IPS-15b (cell line): Measurements from ENCODE around the gene ARHGAP26.

Source experiments
- H3K27me3 ChIP-seq: one replicate; pipeline ENCODE4 v1.6.1; 2013; ENCODE audit warnings: low read length; ENCODE audit not compliant: control insufficient read depth, insufficient read depth
- H3K36me3 ChIP-seq: one replicate; pipeline ENCODE4 v1.6.1; 2013; ENCODE audit warnings: low read length; ENCODE audit not compliant: control insufficient read depth, insufficient read depth
- H3K4me1 ChIP-seq: one replicate; pipeline ENCODE4 v1.6.1; 2013; ENCODE audit warnings: mild to moderate bottlenecking, low read length; ENCODE audit not compliant: control insufficient read depth, insufficient read depth
- H3K4me3 ChIP-seq: one replicate; pipeline ENCODE4 v1.5.1; 2013; ENCODE audit warnings: low read depth, low read length
- H3K9ac ChIP-seq: one replicate; pipeline ENCODE4 v1.6.1; 2013; ENCODE audit warnings: low read depth, mild to moderate bottlenecking, low read length
- H3K9me3 ChIP-seq: one replicate; pipeline ENCODE4 v1.6.1; 2013; ENCODE audit warnings: mild to moderate bottlenecking, low read length; ENCODE audit not compliant: control insufficient read depth, insufficient read depth

The ARHGAP26 gene

GRCh38 chr5:142973932-142974331, 203.8 kb downstream of the ARHGAP26 start:
- H3K9ac ChIP-seq, result no peak overlapping the region
- no peaks in the 10 kb centered on the region for H3K9me3 ChIP-seq
- no peaks in the 10 kb centered on the region for H3K4me1 ChIP-seq
- no peaks in the 10 kb centered on the region for H3K27me3 ChIP-seq
- H3K4me3 ChIP-seq, result no peak overlapping the region
- H3K36me3 ChIP-seq, result no peaks in the 10 kb centered on the region

- Histone ChIP-seq H3K9me3 (no peaks in the 10 kb centered on the region), H3K4me3 (no peak overlapping the region), H3K4me1 (no peaks in the 10 kb centered on the region), H3K9ac (no peak overlapping the region), H3K27me3 (no peaks in the 10 kb centered on the region), H3K36me3 (no peaks in the 10 kb centered on the region)
Observed at GRCh38 chr5:142974409-142974808, 204.2 kb downstream of the ARHGAP26 start.

GRCh38 chr5:142976861-142977260, 206.7 kb downstream of the ARHGAP26 start:
- Histone ChIP-seq H3K9ac (no peak overlapping the region), H3K27me3 (no peaks in the 10 kb centered on the region), H3K4me1 (peaks cover 1% of the 10 kb centered on the region), H3K9me3 (no peaks in the 10 kb centered on the region), H3K4me3 (no peak overlapping the region), H3K36me3 (no peaks in the 10 kb centered on the region)

GRCh38 chr5:142977363-142978051, 207.3 kb downstream of the ARHGAP26 start:
- no peaks in the 10 kb centered on the region for H3K9me3 ChIP-seq
- no peak overlapping the region for H3K4me3 ChIP-seq
- no peaks in the 10 kb centered on the region for H3K36me3 ChIP-seq
- no peaks in the 10 kb centered on the region for H3K27me3 ChIP-seq
- peaks cover 7% of the 10 kb centered on the region for H3K4me1 ChIP-seq
- no peak overlapping the region for H3K9ac ChIP-seq

GRCh38 chr5:142978252-142978651, 208.1 kb downstream of the ARHGAP26 start:
- H3K4me1 ChIP-seq, result peaks cover 7% of the 10 kb centered on the region
- no peaks in the 10 kb centered on the region for H3K27me3 ChIP-seq
- H3K36me3 ChIP-seq, result no peaks in the 10 kb centered on the region
- no peak overlapping the region for H3K4me3 ChIP-seq
- no peaks in the 10 kb centered on the region for H3K9me3 ChIP-seq
- no peak overlapping the region for H3K9ac ChIP-seq

- Histone ChIP-seq H3K4me1 (peaks cover 7% of the 10 kb centered on the region), H3K4me3 (no peak overlapping the region), H3K9ac (no peak overlapping the region), H3K27me3 (no peaks in the 10 kb centered on the region), H3K9me3 (no peaks in the 10 kb centered on the region), H3K36me3 (no peaks in the 10 kb centered on the region)
Observed at GRCh38 chr5:142978726-142979125, 208.5 kb downstream of the ARHGAP26 start.

- Histone ChIP-seq H3K4me1 (peaks cover 7% of the 10 kb centered on the region), H3K9ac (no peak overlapping the region), H3K36me3 (no peaks in the 10 kb centered on the region), H3K9me3 (no peaks in the 10 kb centered on the region), H3K4me3 (no peak overlapping the region), H3K27me3 (no peaks in the 10 kb centered on the region)
Observed at GRCh38 chr5:142979636-142980035, 209.5 kb downstream of the ARHGAP26 start.

- Histone ChIP-seq H3K9ac (no peak overlapping the region), H3K27me3 (no peaks in the 10 kb centered on the region), H3K9me3 (no peaks in the 10 kb centered on the region), H3K4me1 (peaks cover 7% of the 10 kb centered on the region), H3K36me3 (no peaks in the 10 kb centered on the region), H3K4me3 (no peak overlapping the region)
Observed at GRCh38 chr5:142981475-142981874, 211.3 kb downstream of the ARHGAP26 start.

- Histone ChIP-seq H3K4me3 (no peak overlapping the region), H3K9me3 (no peaks in the 10 kb centered on the region), H3K9ac (no peak overlapping the region), H3K27me3 (no peaks in the 10 kb centered on the region), H3K4me1 (peaks cover 7% of the 10 kb centered on the region), H3K36me3 (no peaks in the 10 kb centered on the region)
Observed at GRCh38 chr5:142981886-142982820, 212.0 kb downstream of the ARHGAP26 start.

GRCh38 chr5:142982821-142983200, 212.6 kb downstream of the ARHGAP26 start:
- Histone ChIP-seq H3K9ac (no peak overlapping the region), H3K27me3 (no peaks in the 10 kb centered on the region), H3K36me3 (no peaks in the 10 kb centered on the region), H3K4me1 (peaks cover 7% of the 10 kb centered on the region), H3K9me3 (no peaks in the 10 kb centered on the region), H3K4me3 (no peak overlapping the region)

GRCh38 chr5:142984011-142984410, 213.8 kb downstream of the ARHGAP26 start:
- Histone ChIP-seq H3K27me3 (no peaks in the 10 kb centered on the region), H3K4me3 (no peak overlapping the region), H3K36me3 (no peaks in the 10 kb centered on the region), H3K9ac (no peak overlapping the region), H3K9me3 (no peaks in the 10 kb centered on the region), H3K4me1 (peaks cover 7% of the 10 kb centered on the region)

GRCh38 chr5:142984525-142984924, 214.3 kb downstream of the ARHGAP26 start:
- H3K4me3 ChIP-seq, result no peak overlapping the region
- no peaks in the 10 kb centered on the region for H3K9me3 ChIP-seq
- no peak overlapping the region for H3K9ac ChIP-seq
- H3K4me1 ChIP-seq, result peaks cover 7% of the 10 kb centered on the region
- no peaks in the 10 kb centered on the region for H3K36me3 ChIP-seq
- no peaks in the 10 kb centered on the region for H3K27me3 ChIP-seq
